GM18870 (cell line): Measurements from ENCODE around the gene SFT2D3.

ENCODE experiments used
- ATAC-seq: cut with Tn5 transposase; IDR thresholded peaks from one replicate; pipeline ENCODE4 v1.9.1; 2021; ENCODE audit warnings: moderate library complexity; ENCODE audit not compliant: unreplicated experiment

The SFT2D3 gene

GRCh38 chr2:127701193-127701650 is at the start of gene SFT2D3:
Gene SFT2D3, plus strand, starts transcription at chr2:127701497. Its CDS starts 32 bp downstream, at chr2:127701529.
- peak; percentile 59 for ATAC-seq

GRCh38 chr2:127651971-127652550 is 49.2 kb upstream of the SFT2D3 start:
- no peak for ATAC-seq

- ATAC-seq, result no peak
These were observed 48.4 kb upstream of the SFT2D3 start for GRCh38 chr2:127652786-127653357.

- no peak for ATAC-seq
These were observed 47.7 kb upstream of the SFT2D3 start for GRCh38 chr2:127653421-127654083.

- ATAC-seq, result no peak
These were observed 47.0 kb upstream of the SFT2D3 start for GRCh38 chr2:127654084-127654837.

GRCh38 chr2:127654838-127655175 is 46.5 kb upstream of the SFT2D3 start:
- ATAC-seq, result no peak

GRCh38 chr2:127655209-127656073 is 45.9 kb upstream of the SFT2D3 start:
- ATAC-seq, result no peak

- no peak for ATAC-seq
These were observed 44.6 kb upstream of the SFT2D3 start for GRCh38 chr2:127656569-127657231.

GRCh38 chr2:127657232-127657595 is 44.1 kb upstream of the SFT2D3 start:
- no peak for ATAC-seq

- ATAC-seq, result no peak
These were observed 43.2 kb upstream of the SFT2D3 start for GRCh38 chr2:127658146-127658545.

GRCh38 chr2:127658641-127659407 is 42.5 kb upstream of the SFT2D3 start:
- no peak for ATAC-seq

GRCh38 chr2:127659408-127660290 is 41.6 kb upstream of the SFT2D3 start:
- ATAC-seq, result no peak

GRCh38 chr2:127660291-127660578 is 41.1 kb upstream of the SFT2D3 start:
- ATAC-seq, result no peak

- no peak for ATAC-seq
These were observed 40.1 kb upstream of the SFT2D3 start for GRCh38 chr2:127661072-127661649.

- no peak for ATAC-seq
These were observed 39.3 kb upstream of the SFT2D3 start for GRCh38 chr2:127661949-127662510.

- no peak for ATAC-seq
These were observed 38.2 kb upstream of the SFT2D3 start for GRCh38 chr2:127662937-127663565.

GRCh38 chr2:127663566-127664064 is 37.7 kb upstream of the SFT2D3 start:
- no peak for ATAC-seq
